Trophoblast cell (in vitro differentiated cells and primary cell): ENCODE data around the gene ADCY3.

Experiments used
- DNase-seq, 2 donors: peaks; one replicate each; pipeline ENCODE4 v3.0.0-alpha.2; 2016
- H2AFZ ChIP-seq: 2 replicates; pipeline ENCODE4 v1.6.1; 2013; ENCODE audit warnings: low read length, moderate library complexity, mild to moderate bottlenecking; ENCODE audit not compliant: insufficient read depth, poor library complexity
- H2AK5ac ChIP-seq: 2 replicates; pipeline ENCODE4 v1.6.1; 2013; ENCODE audit warnings: mild to moderate bottlenecking, low read length
- H2BK120ac ChIP-seq: 2 replicates; pipeline ENCODE4 v1.6.1; 2013; ENCODE audit warnings: low read length, mild to moderate bottlenecking, moderate library complexity; ENCODE audit not compliant: insufficient read depth, poor library complexity
- H2BK12ac ChIP-seq: 2 replicates; pipeline ENCODE4 v1.6.1; 2013; ENCODE audit warnings: mild to moderate bottlenecking, low read length, moderate library complexity
- H2BK5ac ChIP-seq: 2 replicates; pipeline ENCODE4 v1.6.1; 2013; ENCODE audit warnings: low read length, low read depth, moderate library complexity, mild to moderate bottlenecking; ENCODE audit not compliant: poor library complexity
- H3K14ac ChIP-seq: 2 replicates; pipeline ENCODE4 v1.6.1; 2013; ENCODE audit warnings: mild to moderate bottlenecking, low read length
- H3K18ac ChIP-seq: 2 replicates; pipeline ENCODE4 v1.6.1; 2013; ENCODE audit warnings: mild to moderate bottlenecking, low read length
- H3K23ac ChIP-seq: 2 replicates; pipeline ENCODE4 v1.6.1; 2013; ENCODE audit warnings: low read length
- H3K27ac ChIP-seq: 2 replicates; pipeline ENCODE4 v1.5.1; 2013; ENCODE audit warnings: low read depth, mild to moderate bottlenecking, inconsistent platforms, low read length, moderate library complexity
- H3K27me3 ChIP-seq: 2 replicates; pipeline ENCODE4 v1.6.1; 2013; ENCODE audit warnings: inconsistent platforms, mild to moderate bottlenecking, low read length, moderate library complexity; ENCODE audit not compliant: insufficient read depth
- H3K36me3 ChIP-seq, 2 experiments: 1 replicate in 1 of 2; 2 replicates in 1 of 2; pipeline ENCODE4 v1.6.1; 2013; ENCODE audit warnings: low read length in 2 of 2, mild to moderate bottlenecking in 2 of 2, moderate library complexity in 1 of 2; ENCODE audit not compliant: insufficient read depth in 2 of 2, control insufficient read depth in 1 of 2
- H3K4ac ChIP-seq: 2 replicates; pipeline ENCODE4 v1.6.1; 2013; ENCODE audit warnings: low read depth, mild to moderate bottlenecking, low read length, moderate library complexity
- H3K4me1 ChIP-seq, 2 experiments: 1 replicate in 1 of 2; 2 replicates in 1 of 2; pipeline ENCODE4 v1.6.1; 2013; ENCODE audit warnings: low read length in 2 of 2, mild to moderate bottlenecking in 2 of 2, moderate library complexity in 1 of 2; ENCODE audit not compliant: insufficient read depth in 2 of 2, control insufficient read depth in 1 of 2
- H3K4me2 ChIP-seq: 2 replicates; pipeline ENCODE4 v1.6.1; 2013; ENCODE audit warnings: inconsistent platforms, mild to moderate bottlenecking, low read length, moderate library complexity
- H3K4me3 ChIP-seq: 2 replicates; pipeline ENCODE4 v1.5.1; 2013; ENCODE audit warnings: mild to moderate bottlenecking, low read depth, low read length, inconsistent platforms
- H3K79me1 ChIP-seq: one replicate; pipeline ENCODE4 v1.6.1; 2013; ENCODE audit warnings: low read length
- H3K79me2 ChIP-seq: 2 replicates; pipeline ENCODE4 v1.6.1; 2013; ENCODE audit warnings: low read length, mild to moderate bottlenecking; ENCODE audit not compliant: control insufficient read depth, insufficient read depth, poor library complexity
- H3K9ac ChIP-seq: 2 replicates; pipeline ENCODE4 v1.6.1; 2013; ENCODE audit warnings: mild to moderate bottlenecking, low read length
- H3K9me3 ChIP-seq: 2 replicates; pipeline ENCODE4 v1.6.1; 2013; ENCODE audit warnings: low read depth, mild to moderate bottlenecking, control low read depth, inconsistent platforms, low read length; ENCODE audit not compliant: insufficient read depth
- H4K12ac ChIP-seq: 2 replicates; pipeline ENCODE4 v1.6.1; 2013; ENCODE audit warnings: low read depth, mild to moderate bottlenecking, low read length, moderate library complexity
- H4K8ac ChIP-seq: 2 replicates; pipeline ENCODE4 v1.6.1; 2013; ENCODE audit warnings: low read depth, mild to moderate bottlenecking, low read length, moderate library complexity
- H4K91ac ChIP-seq: one replicate; pipeline ENCODE4 v1.6.1; 2013; ENCODE audit warnings: low read depth, mild to moderate bottlenecking, low read length, moderate library complexity
- WGBS: extraction: QIAGEN DNeasy Blood & Tissue Kit; methylation state at CpG from one replicate; pipeline ENCODE4 v1.1.7; 2013; ENCODE audit warnings: missing lambda C conversion rate; ENCODE audit not compliant: insufficient read length, insufficient coverage; ENCODE audit errors: extremely low coverage; 5-methylcytosine and 5-hydroxymethylcytosine counted together

The ADCY3 gene

GRCh38 chr2:24924266-24924665, 4.2 kb upstream of the ADCY3 start:
- Histone ChIP-seq H3K36me3 (no peaks in the 10 kb centered on the region), H3K9ac (no peak overlapping the region), H4K12ac (no peak overlapping the region), H3K4ac (no peak overlapping the region), H3K79me2 (no peaks in the 10 kb centered on the region), H4K91ac (no peak overlapping the region), H2AFZ (no peak overlapping the region), H3K4me3 (no peak overlapping the region), H3K4me1 (peaks cover 2 to 3% of the 10 kb centered on the region in 2 experiments), H2BK5ac (no peak overlapping the region), H2AK5ac (no peak overlapping the region), H4K8ac (no peak overlapping the region), H3K23ac (no peak overlapping the region), H2BK12ac (no peak overlapping the region), H3K79me1 (no peaks in the 10 kb centered on the region), H2BK120ac (no peak overlapping the region), H3K27me3 (peaks cover 2% of the 10 kb centered on the region), H3K9me3 (no peaks in the 10 kb centered on the region), H3K4me2 (no peak overlapping the region), H3K18ac (no peak overlapping the region), H3K27ac (no peak overlapping the region), H3K14ac (no peak overlapping the region)
- DNase-seq, result no peak
- WGBS, result no CpG with 5 or more reads among the region's 5 CpGs

- no peak overlapping the region for H2BK5ac ChIP-seq
These were observed 3.1 kb upstream of the ADCY3 start for GRCh38 chr2:24923106-24923505.

GRCh38 chr2:24922556-24922955, 2.5 kb upstream of the ADCY3 start:
- H2AK5ac ChIP-seq, result no peak overlapping the region
- H2BK12ac ChIP-seq, result no peak overlapping the region
- H3K14ac ChIP-seq, result no peak overlapping the region
- H4K8ac ChIP-seq, result no peak overlapping the region
- no peak overlapping the region for H4K91ac ChIP-seq
- DNase-seq, result no peak
- H2BK5ac ChIP-seq, result no peak overlapping the region
- no peak overlapping the region for H3K9ac ChIP-seq
- H3K36me3 ChIP-seq, result no peaks in the 10 kb centered on the region
- no peak overlapping the region for H4K12ac ChIP-seq
- H3K4me3 ChIP-seq, result no peak overlapping the region
- H3K27ac ChIP-seq, result no peak overlapping the region
- H3K79me1 ChIP-seq, result no peaks in the 10 kb centered on the region
- peaks cover 2% of the 10 kb centered on the region for H3K27me3 ChIP-seq
- no peak overlapping the region for H2AFZ ChIP-seq
- peaks cover 2 to 5% of the 10 kb centered on the region in 2 experiments for H3K4me1 ChIP-seq
- H2BK120ac ChIP-seq, result no peak overlapping the region
- no peak overlapping the region for H3K4me2 ChIP-seq
- H3K23ac ChIP-seq, result no peak overlapping the region
- WGBS, result no CpG with 5 or more reads among the region's 1 CpG
- H3K9me3 ChIP-seq, result peaks cover 4% of the 10 kb centered on the region
- no peak overlapping the region for H3K4ac ChIP-seq
- H3K18ac ChIP-seq, result no peak overlapping the region
- H3K79me2 ChIP-seq, result no peaks in the 10 kb centered on the region

More at GRCh38 chr2:24923106-24923505, 3.1 kb upstream of the ADCY3 start:
- Histone ChIP-seq H2BK120ac (no peak overlapping the region), H4K91ac (no peak overlapping the region), H2BK12ac (no peak overlapping the region), H3K4me2 (no peak overlapping the region), H3K27me3 (peaks cover 2% of the 10 kb centered on the region), H3K27ac (no peak overlapping the region), H2AK5ac (no peak overlapping the region), H4K8ac (no peak overlapping the region), H3K14ac (no peak overlapping the region), H3K9me3 (peaks cover 4% of the 10 kb centered on the region), H3K9ac (no peak overlapping the region), H3K79me2 (no peaks in the 10 kb centered on the region), H3K36me3 (no peaks in the 10 kb centered on the region), H4K12ac (no peak overlapping the region), H2AFZ (no peak overlapping the region), H3K4me1 (peaks cover 2 to 5% of the 10 kb centered on the region in 2 experiments), H3K23ac (no peak overlapping the region), H3K4ac (no peak overlapping the region), H3K79me1 (no peaks in the 10 kb centered on the region), H3K18ac (no peak overlapping the region), H3K4me3 (no peak overlapping the region)
- no CpG with 5 or more reads among the region's 10 CpGs for WGBS
- DNase-seq, result no peak

- DNase-seq, result peak in 1 of 2 donors; percentile 33
- Histone ChIP-seq H3K9ac (no peak overlapping the region), H3K4ac (no peak overlapping the region), H2BK120ac (no peak overlapping the region), H3K9me3 (peaks cover 4% of the 10 kb centered on the region), H3K79me2 (no peaks in the 10 kb centered on the region), H3K27me3 (peaks cover 2% of the 10 kb centered on the region), H4K91ac (no peak overlapping the region), H2BK5ac (no peak overlapping the region), H3K14ac (no peak overlapping the region), H3K4me1 (peaks cover 2 to 5% of the 10 kb centered on the region in 2 experiments), H3K4me3 (peak overlapping the region; percentile 70), H4K12ac (no peak overlapping the region), H3K23ac (no peak overlapping the region), H2AFZ (peak overlapping the region; percentile 6), H3K18ac (no peak overlapping the region), H2BK12ac (no peak overlapping the region), H3K27ac (no peak overlapping the region), H3K4me2 (peak overlapping the region; percentile 90), H4K8ac (no peak overlapping the region), H2AK5ac (no peak overlapping the region), H3K36me3 (no peaks in the 10 kb centered on the region), H3K79me1 (no peaks in the 10 kb centered on the region)
- WGBS, result no CpG with 5 or more reads among the region's 13 CpGs
These were observed 888 bp upstream of the ADCY3 start for GRCh38 chr2:24920809-24921441.
